H1 (cell line): ENCODE measurements around the gene SCARF1. TPM values are rescaled to one million over a fixed set of nuclear protein-coding genes. Genes with fewer than 3 reads are reported as not detected.
"Not testable (repeated sequence)": the region's sequence is repeated elsewhere in the genome, so short reads cannot be mapped to it uniquely, and the experiment has no call there.

Source experiments
- CTCF ChIA-PET: fragments of 300-600 bp; sonication (Branson Sonifier 250); formaldehyde crosslinking; loops from one replicate; lab custom pipeline; 2021; ENCODE audit not compliant: partially characterized antibody; lab: Charles Lee
- POLR2A ChIA-PET: fragments of 300-600 bp; sonication (Branson Sonifier 250); formaldehyde crosslinking; loops from one replicate; lab custom pipeline; 2021; ENCODE audit warnings: inconsistent platforms; ENCODE audit not compliant: partially characterized antibody; lab: Charles Lee
- DNase-seq, 2 experiments: peaks; one replicate each; pipeline versions ENCODE4 v3.0.0 to v3.0.0-alpha.2; 2010 to 2022; ENCODE audit warnings: low spot score in 2 of 2, low read depth in 1 of 2, mixed read lengths in 1 of 2
- FAIRE-seq: peaks from 2 replicates; lab custom pipeline; 2011; peaks lifted over from hg19 to GRCh38; lab: Jason Lieb, UNC
- H2AFZ ChIP-seq: 2 replicates; pipeline ENCODE4 v1.8.1; 2012; ENCODE audit warnings: low read length, inconsistent platforms
- H2AK5ac ChIP-seq: 2 replicates; pipeline ENCODE4 v1.6.1; 2013; ENCODE audit warnings: low read depth, low read length
- H2BK120ac ChIP-seq: replicated peaks from 2 replicates; pipeline ENCODE3; 2013; ENCODE audit warnings: low read depth, low read length, inconsistent platforms
- H2BK12ac ChIP-seq: 2 replicates; pipeline ENCODE4 v1.6.1; 2013; ENCODE audit warnings: low read depth, low read length
- H2BK15ac ChIP-seq: 2 replicates; pipeline ENCODE4 v1.6.1; 2013; ENCODE audit warnings: low read length
- H2BK20ac ChIP-seq: 2 replicates; pipeline ENCODE4 v1.6.1; 2013; ENCODE audit warnings: low read length
- H2BK5ac ChIP-seq: 2 replicates; pipeline ENCODE4 v1.6.1; 2013; ENCODE audit warnings: low read depth, low read length
- H3K14ac ChIP-seq: 2 replicates; pipeline ENCODE4 v1.6.1; 2013; ENCODE audit warnings: inconsistent platforms; ENCODE audit not compliant: insufficient read length
- H3K18ac ChIP-seq: 2 replicates; pipeline ENCODE4 v1.6.1; 2013; ENCODE audit warnings: low read length; ENCODE audit errors: extremely low read depth
- H3K23ac ChIP-seq: 2 replicates; pipeline ENCODE4 v1.6.1; 2013; ENCODE audit warnings: inconsistent platforms; ENCODE audit not compliant: insufficient read length
- H3K23me2 ChIP-seq: 2 replicates; pipeline ENCODE4 v1.6.1; 2013; ENCODE audit warnings: low read depth, low read length
- H3K27ac ChIP-seq: 2 replicates; pipeline ENCODE4 v1.6.1; 2011; ENCODE audit warnings: low read depth, low read length, inconsistent platforms
- H3K27me3 ChIP-seq, 4 experiments: replicated peaks in 1 of 4; 1 replicate in 1 of 4; 2 replicates in 3 of 4; pipeline versions ENCODE4 v1.6.1 to v1.8.1; 2011 to 2013; ENCODE audit warnings: low read length in 3 of 4, mild to moderate bottlenecking in 3 of 4, inconsistent platforms in 2 of 4, mixed read lengths in 2 of 4, moderate library complexity in 1 of 4; ENCODE audit not compliant: control insufficient read depth in 3 of 4, insufficient read depth in 3 of 4; ENCODE audit errors: extremely low read depth in 1 of 4
- H3K36me3 ChIP-seq, 4 experiments: 2 replicates each; pipeline versions ENCODE4 v1.6.1 to v1.8.1; 2011 to 2013; ENCODE audit warnings: mild to moderate bottlenecking in 4 of 4, low read length in 3 of 4, moderate library complexity in 2 of 4, control low read depth in 1 of 4, inconsistent platforms in 1 of 4; ENCODE audit not compliant: insufficient read depth in 4 of 4, control insufficient read depth in 2 of 4
- H3K4ac ChIP-seq: replicated peaks from 2 replicates; pipeline ENCODE3; 2013; ENCODE audit warnings: low read length, low read depth, mixed read lengths, inconsistent platforms; ENCODE audit not compliant: insufficient read length
- H3K4me1 ChIP-seq, 4 experiments: replicated peaks in 1 of 4; 1 replicate in 1 of 4; 2 replicates in 3 of 4; pipeline versions ENCODE4 v1.6.1 to v1.8.1; 2011 to 2013; ENCODE audit warnings: low read length in 3 of 4, inconsistent platforms in 2 of 4, mixed read lengths in 1 of 4; ENCODE audit not compliant: insufficient read depth in 4 of 4, control insufficient read depth in 3 of 4
- H3K4me2 ChIP-seq, 2 experiments: 2 replicates each; pipeline versions ENCODE4 v1.6.1 to v1.8.1; 2011 to 2013; ENCODE audit warnings: low read depth in 2 of 2, low read length in 2 of 2, control low read depth in 1 of 2, inconsistent platforms in 1 of 2, mild to moderate bottlenecking in 1 of 2; ENCODE audit not compliant: insufficient read depth in 1 of 2
- H3K4me3 ChIP-seq, 4 experiments: fragments of 200-600, 300-600 bp in 1 of 4; sonication (generic), shearing (Covaris generic), sonication (Bioruptor Twin) in 1 of 4; 2 replicates each; pipeline versions ENCODE4 v1.5.1 to v1.8.1; 2011 to 2016; ENCODE audit warnings: low read length in 4 of 4, low read depth in 3 of 4, control low read depth in 2 of 4, inconsistent platforms in 2 of 4, mild to moderate bottlenecking in 2 of 4, mixed read lengths in 1 of 4, moderate library complexity in 1 of 4; ENCODE audit not compliant: insufficient read depth in 2 of 4; ENCODE audit errors: extremely low read depth in 1 of 4
- H3K56ac ChIP-seq: replicated peaks from 2 replicates; pipeline ENCODE3; 2013; ENCODE audit warnings: low read depth, mild to moderate bottlenecking, mixed read lengths, low read length, inconsistent platforms; ENCODE audit not compliant: insufficient read length
- H3K79me1 ChIP-seq: 2 replicates; pipeline ENCODE4 v1.6.1; 2013; ENCODE audit warnings: low read depth, low read length, control low read depth
- H3K79me2 ChIP-seq, 2 experiments: 2 replicates each; pipeline versions ENCODE4 v1.6.1 to v1.8.1; 2012 to 2013; ENCODE audit warnings: low read length in 2 of 2, mild to moderate bottlenecking in 2 of 2, inconsistent platforms in 1 of 2; ENCODE audit not compliant: insufficient read depth in 2 of 2, control insufficient read depth in 1 of 2
- H3K9ac ChIP-seq, 4 experiments: replicated peaks in 1 of 4; 1 replicate in 1 of 4; 2 replicates in 3 of 4; pipeline versions ENCODE4 v1.6.1 to v1.8.1; 2011 to 2013; ENCODE audit warnings: low read depth in 3 of 4, low read length in 3 of 4, control low read depth in 2 of 4, mild to moderate bottlenecking in 2 of 4, moderate library complexity in 2 of 4, inconsistent platforms in 1 of 4; ENCODE audit errors: extremely low read depth in 1 of 4
- H3K9me3 ChIP-seq, 2 experiments: 2 replicates each; pipeline versions ENCODE4 v1.6.1 to v1.8.1; 2012 to 2013; ENCODE audit warnings: mild to moderate bottlenecking in 2 of 2, moderate library complexity in 2 of 2, control low read depth in 1 of 2, inconsistent platforms in 1 of 2, low read depth in 1 of 2, low read length in 1 of 2, mixed read lengths in 1 of 2; ENCODE audit not compliant: insufficient read depth in 2 of 2
- H4K20me1 ChIP-seq, 2 experiments: replicated peaks in 1 of 2; 2 replicates each; pipeline versions ENCODE3 to v1.8.1; 2011 to 2013; ENCODE audit warnings: inconsistent platforms in 2 of 2, low read length in 2 of 2, mild to moderate bottlenecking in 1 of 2; ENCODE audit not compliant: insufficient read depth in 2 of 2, control insufficient read depth in 1 of 2
- H4K5ac ChIP-seq: 2 replicates; pipeline ENCODE4 v1.6.1; 2013; ENCODE audit warnings: low read length, low read depth, mixed read lengths, inconsistent platforms; ENCODE audit not compliant: insufficient read length
- H4K8ac ChIP-seq: 2 replicates; pipeline ENCODE4 v1.8.0; 2013; ENCODE audit warnings: mild to moderate bottlenecking, moderate library complexity, low read length, inconsistent platforms; ENCODE audit not compliant: insufficient read depth; ENCODE audit errors: extremely low read depth
- H4K91ac ChIP-seq: replicated peaks from 2 replicates; pipeline ENCODE3; 2013; ENCODE audit warnings: low read length, mixed read lengths, inconsistent platforms; ENCODE audit not compliant: insufficient read length
- WGBS, 2 experiments: shearing (Covaris generic) in 1 of 2; methylation state at CpG; one replicate each; pipeline versions ENCODE4 v1.1.6 to v1.1.7; 2013 to 2015; ENCODE audit warnings: low lambda C conversion rate in 2 of 2, mixed read lengths in 2 of 2, inconsistent platforms in 1 of 2, low coverage in 1 of 2, missing lambda C conversion rate in 1 of 2; ENCODE audit not compliant: insufficient replicate concordance in 2 of 2, insufficient coverage in 1 of 2, insufficient read length in 1 of 2; ENCODE audit errors: extremely low coverage in 1 of 2, missing lambda C conversion rate in 1 of 2; 5-methylcytosine and 5-hydroxymethylcytosine counted together
- polyA plus RNA-seq, 7 experiments: library from polyadenylated mRNA; depleted of rRNA in 3 of 7; stranded (reverse) in 5 of 7; unstranded in 2 of 7; fragments of >200 nt in 5 of 7; fragments of 200-250 nt in 2 of 7; gene quantifications; 1 replicate in 5 of 7; 2 replicates in 1 of 7; 4 replicates in 1 of 7; pipeline versions ENCODE4 v1.2.1 to v1.2.3, GENCODE V29; 2011 to 2013; ENCODE audit warnings: missing spikeins in 2 of 7, mixed read lengths in 2 of 7
- total RNA-seq: library from RNA; stranded (reverse); fragmentation: NEBNext Ultra II Directional; extraction: Animal tissue kit (Norgen Biotek cat#: 25700); gene quantifications from 2 replicates; pipeline ENCODE4 v1.2.1, GENCODE V29; 2021

Gene SCARF1
- total and polyA plus RNA-seq, 2 of the 8 experiments (the other 6 are each of a cell fraction or from before 2014, with no cell fraction given), result 1.1 to 1.6 TPM

DNA sequence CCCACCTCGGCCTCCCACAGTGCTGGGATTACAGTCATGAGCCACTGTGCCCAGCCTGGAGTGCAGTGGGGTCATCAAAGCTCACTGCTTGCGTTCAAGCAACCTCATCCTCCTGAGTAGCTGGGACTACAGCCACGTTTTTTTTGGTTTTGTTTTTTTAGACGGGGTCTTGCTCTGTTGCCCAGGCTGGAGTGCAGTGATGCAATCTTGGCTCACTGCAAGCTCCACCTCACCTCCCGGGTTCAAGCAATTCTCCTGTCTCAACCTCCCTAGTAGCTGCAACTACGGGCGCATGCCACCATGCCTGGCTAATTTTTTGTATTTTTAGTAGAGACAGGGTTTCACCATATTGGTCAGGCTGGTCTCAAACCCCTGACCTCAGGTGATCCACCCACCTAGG lies 7.3 kb upstream of the SCARF1 start:
- ChIA-PET POLR2A (interaction anchor here (0.8 to 6.5 kb wide), 5 partner anchors 11 to 26 kb away, joined by 3 to 65 read pairs (median 3); no protein-coding TSS in a partner anchor), CTCF (interaction anchor here (0.6 to 2.9 kb wide), 9 partner anchors 12 to 302 kb away, joined by 3 to 18 read pairs (median 3); partner anchors contain the start of gene INPP5K)
- not testable (repeated sequence) for H4K91ac ChIP-seq, H2BK5ac ChIP-seq, H2BK20ac ChIP-seq, H4K5ac ChIP-seq, H3K27ac ChIP-seq, H3K23ac ChIP-seq, H2AK5ac ChIP-seq, H3K18ac ChIP-seq, H2BK15ac ChIP-seq, H3K79me1 ChIP-seq, H4K8ac ChIP-seq, H3K27me3 ChIP-seq, H3K14ac ChIP-seq, H3K4me3 ChIP-seq, DNase-seq, H3K9me3 ChIP-seq, FAIRE-seq, H2BK12ac ChIP-seq, H3K56ac ChIP-seq, H3K4me2 ChIP-seq, H2BK120ac ChIP-seq, H3K4ac ChIP-seq, H3K79me2 ChIP-seq, H3K9ac ChIP-seq, H3K23me2 ChIP-seq, H2AFZ ChIP-seq
- Histone ChIP-seq H3K36me3 (peaks cover 48 to 72% (median 62%) of the 10 kb centered on the region in 4 experiments), H4K20me1 (peaks cover 15 to 24% of the 10 kb centered on the region in 2 experiments), H3K4me1 (peaks cover 0 to 13% (median 7%) of the 10 kb centered on the region in 4 experiments; a peak in 4 of 7 replicates)
- 92% methylated on average over 7 of the region's 7 CpGs; no CpG with 5 or more reads in 1 of the 2 experiments for WGBS, 2 experiments
